HG03521 (cell line): ENCODE measurements around the gene RBM18.

ENCODE experiments used
- ATAC-seq: cut with Tn5 transposase; IDR thresholded peaks from one replicate; pipeline ENCODE4 v1.9.1; 2021; ENCODE audit warnings: mild to moderate bottlenecking, moderate library complexity; ENCODE audit not compliant: unreplicated experiment

RBM18 gene

DNA sequence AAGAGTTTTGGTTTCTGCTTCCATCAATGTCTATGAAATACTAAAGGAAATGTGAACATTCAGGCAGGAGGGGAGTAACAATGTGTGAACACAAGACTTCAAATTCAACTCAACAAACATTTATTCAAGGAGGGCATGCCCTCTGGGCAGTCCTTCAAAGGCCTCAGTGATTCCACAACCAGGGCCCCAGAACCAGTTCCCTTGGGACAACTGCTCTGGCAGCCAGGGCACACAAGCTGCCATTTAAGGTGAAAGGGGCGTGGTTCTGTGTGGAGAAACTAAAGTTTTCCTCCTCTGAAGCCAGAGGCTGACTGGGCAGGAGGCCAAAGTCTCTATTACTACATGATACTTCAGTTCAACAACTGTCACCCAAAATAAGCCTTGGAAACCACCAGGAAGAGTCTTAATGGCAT, 3.2 kb downstream of the RBM18 start:
- no peak for ATAC-seq

DNA sequence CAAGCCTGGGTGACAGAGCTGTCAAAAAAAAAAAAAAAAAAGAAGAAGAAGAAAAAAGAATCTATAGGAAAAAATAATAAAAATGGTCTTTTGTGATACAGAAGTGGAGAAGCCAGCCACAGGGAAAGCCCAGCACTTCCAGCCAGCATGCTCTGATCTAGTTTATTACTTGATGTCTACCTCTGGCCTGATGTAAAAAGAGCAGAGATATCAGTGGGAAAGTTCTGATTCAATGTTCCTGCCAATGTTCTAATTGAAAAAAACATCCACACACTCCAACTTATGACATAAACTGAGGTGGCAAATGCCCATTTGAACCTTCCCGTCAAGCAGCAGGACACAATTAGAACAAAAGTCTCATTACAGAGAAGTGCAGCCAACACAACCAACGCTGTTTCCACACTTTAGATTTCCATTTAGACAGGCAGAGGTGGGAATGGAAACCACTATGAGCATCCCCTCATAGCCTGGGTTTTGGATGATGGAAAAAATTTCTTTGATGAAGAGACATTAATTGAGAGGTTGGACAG, 5.7 kb downstream of the RBM18 start:
- no peak for ATAC-seq

DNA sequence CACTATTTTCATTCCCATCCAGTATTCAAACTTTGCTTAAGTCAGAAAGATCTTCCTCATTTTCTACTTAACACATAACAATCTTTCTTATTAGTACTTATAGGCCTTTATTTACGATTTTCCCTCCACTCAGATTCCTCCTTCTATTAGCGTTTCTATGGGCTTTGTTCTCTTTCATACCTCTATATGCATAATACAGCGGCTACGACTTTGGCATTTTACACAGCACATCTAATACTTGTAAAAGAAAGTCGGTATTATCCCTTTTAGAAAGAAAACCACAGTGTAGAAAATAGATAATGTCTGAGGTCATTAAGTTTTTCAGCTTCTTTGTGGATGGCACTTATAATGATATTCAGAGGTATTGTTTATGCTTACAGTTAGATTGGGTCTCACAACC, 8.4 kb downstream of the RBM18 start:
- ATAC-seq, result no peak

DNA sequence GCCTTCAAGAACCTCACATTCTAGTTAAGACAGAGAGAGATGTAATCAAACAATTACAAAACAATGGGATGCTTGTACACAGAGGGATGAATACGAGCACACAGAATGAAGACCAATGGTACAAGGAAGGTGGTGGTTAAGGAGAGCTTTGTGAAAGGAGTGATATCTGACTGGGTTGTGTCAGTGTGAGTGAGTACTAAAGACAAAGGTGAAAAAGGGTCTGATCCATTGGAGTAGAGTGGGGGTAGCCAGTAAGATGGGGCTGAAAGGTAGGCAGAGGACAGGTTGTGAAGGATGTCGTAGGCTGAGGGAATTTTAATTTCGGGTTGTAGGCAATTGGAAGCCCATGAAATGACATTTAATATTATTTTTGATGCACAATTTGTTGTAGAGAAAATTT, 9.9 kb downstream of the RBM18 start:
- ATAC-seq, result no peak

DNA sequence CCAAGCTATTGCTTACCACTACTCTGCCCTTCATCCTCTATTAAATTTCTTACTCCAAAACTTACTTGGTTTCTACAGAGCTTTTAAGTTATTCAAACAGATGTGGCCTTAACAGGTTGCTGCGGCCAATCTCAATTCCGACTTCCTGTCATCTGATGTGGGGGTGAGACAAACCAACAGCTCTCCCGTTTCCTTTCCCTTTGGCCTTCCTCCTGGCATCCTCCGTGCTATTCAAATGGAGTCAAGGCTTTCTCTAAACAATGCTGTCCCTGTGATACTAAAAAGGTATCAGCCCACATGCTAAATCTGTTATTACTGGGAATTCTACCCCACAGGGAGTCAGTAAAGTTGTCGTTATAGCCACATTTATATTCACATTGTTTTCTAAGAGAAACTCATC, 11.8 kb downstream of the RBM18 start:
- no peak for ATAC-seq

DNA sequence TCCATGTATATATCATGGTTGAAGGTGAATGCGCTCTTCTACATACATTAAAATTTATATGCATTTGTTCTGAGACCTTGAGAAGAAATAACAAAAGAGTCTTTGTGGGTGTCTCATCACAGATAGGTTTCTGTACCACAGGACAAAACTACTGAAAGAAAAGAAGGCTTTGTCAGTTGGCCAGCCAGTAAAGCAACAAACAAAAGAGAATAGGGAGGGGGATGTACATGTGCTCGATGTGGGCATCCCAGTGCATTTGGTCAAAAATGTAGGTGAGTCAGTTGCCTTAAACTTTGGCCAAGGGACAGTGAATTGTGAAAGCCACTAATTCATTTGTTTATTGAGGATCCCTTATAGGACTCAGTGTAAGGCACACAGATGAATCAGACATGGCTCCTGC, 13.3 kb downstream of the RBM18 start:
- no peak for ATAC-seq

DNA sequence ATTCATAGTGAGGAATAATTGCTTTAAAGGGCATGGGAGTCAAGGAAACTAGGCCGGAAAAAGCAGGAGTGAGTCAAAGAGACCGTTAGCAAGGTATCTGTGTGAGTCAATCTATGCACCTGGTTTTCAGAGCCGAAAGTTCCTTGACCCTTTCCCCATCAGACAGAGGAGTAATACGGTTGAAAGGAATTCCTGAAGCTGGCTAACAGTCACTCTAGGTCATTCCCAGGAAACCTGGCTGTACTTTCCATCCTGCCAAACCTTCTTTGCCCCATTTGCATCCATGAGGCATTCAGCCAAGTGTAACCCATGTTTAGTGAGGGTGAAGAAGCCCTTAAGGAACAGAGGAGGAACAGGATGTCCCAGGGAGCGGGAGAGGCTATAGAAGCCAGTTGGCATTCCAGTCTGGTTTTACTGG, 16.2 kb downstream of the RBM18 start:
- no peak for ATAC-seq

DNA sequence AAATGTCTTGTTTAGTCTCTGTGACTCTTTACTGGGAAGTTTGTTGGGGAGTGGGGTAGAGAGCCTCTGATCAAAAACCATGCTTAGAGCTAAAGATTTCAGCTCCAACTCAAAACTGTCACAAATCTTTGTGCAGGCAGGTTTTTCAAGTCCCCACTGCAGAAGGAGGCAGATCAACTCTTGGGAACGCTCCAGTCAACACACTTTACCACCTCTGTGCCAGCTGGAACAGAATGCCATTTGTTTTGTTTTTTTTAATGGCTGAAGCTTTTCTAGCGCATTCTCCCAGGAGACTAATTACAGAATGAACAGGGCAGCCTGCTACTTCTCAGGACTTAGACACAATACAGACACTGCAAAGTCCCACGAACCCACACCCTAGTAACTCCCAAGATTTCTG, 18.0 kb downstream of the RBM18 start:
- ATAC-seq, result no peak

DNA sequence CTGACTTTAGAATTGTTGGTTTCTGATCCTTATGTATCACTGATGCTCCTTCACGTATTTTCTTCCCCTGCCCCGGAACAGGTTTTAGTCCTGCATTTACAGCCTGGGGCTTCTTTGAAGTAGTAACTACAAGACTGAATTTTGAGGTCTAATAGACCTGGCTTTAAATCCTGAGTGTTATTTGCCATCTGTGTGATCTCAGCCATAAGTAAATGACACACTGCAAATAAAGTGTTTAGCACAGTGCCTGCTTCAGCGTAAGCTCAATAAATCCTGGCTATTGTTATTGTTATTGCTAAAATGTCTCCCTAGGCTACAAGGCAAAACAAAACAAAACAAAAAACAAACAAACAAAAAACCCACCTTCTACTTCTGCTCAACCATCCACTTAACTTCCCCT, 20.3 kb downstream of the RBM18 start:
- ATAC-seq, result no peak

DNA sequence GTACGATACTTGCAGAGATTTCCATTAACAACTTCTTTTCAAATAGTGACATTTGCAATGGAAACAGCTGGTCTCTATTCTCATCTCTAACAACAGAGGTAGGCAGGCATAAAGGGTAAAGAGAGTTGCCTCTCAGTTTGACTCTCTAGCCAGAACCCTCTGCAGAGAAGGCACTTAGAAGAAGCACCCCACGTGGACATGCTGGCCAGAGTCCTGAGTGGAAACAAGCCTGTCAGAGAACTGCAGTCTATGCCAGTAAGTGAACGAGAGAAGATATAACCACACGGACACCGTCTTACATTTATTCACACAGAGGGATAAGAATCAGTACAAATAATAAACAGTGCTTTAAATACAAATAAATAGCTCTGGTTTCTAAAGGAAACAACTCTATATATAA, 24.9 kb downstream of the RBM18 start:
- no peak for ATAC-seq

DNA sequence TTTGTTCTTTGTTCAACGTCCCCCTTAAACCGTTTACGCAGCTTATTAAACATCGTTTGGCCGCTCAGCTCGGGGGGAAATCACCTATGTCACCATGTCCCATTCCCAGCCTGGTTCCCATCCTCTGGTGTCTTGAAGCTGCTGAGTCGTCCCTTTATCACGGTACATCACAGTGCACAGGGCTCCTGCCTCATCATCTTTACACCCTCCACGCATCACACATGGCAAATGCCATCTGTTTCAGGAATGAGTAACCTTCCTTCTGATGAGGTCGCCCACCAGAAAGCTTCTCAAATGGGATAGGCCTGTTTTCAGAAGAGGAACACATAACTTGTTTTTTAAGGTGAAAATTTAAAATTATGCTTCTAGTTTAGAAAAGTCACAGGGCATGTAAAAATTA, 28.0 kb downstream of the RBM18 start:
- no peak for ATAC-seq

DNA sequence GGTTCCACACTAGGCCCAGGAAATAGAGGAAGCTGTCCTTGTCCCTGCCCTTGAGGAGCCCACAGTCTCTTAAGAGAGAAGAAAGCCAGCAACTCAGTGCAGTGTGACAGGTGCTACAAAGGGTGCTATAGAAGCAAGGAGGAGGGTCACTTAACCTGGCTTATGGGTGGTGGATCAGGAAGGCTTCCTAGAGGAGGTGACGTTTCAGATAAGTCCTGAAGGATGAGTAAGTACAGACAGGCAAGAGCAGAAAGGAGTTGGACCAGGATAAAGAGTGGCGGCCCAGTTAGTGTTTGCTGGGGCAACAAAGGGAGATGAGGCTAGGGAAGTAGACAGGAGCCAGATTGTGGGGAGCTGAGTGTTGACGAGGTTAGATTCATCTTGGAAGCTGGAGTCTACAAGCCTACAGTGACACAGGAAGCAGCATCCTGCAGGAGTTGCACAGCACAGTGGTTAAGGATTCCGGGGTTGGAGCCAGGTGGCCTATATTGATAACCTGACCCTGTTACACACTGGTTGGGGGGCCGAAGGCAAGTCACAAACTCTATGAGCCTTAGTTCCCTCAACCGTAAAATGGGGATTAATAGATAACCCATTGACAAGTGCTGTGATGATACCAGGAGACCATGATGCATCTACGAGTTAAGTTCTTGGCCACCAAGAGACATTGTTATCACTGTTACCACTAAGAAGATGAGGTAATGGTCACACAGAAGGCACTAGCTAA, 30.5 kb downstream of the RBM18 start:
- ATAC-seq, result no peak

DNA sequence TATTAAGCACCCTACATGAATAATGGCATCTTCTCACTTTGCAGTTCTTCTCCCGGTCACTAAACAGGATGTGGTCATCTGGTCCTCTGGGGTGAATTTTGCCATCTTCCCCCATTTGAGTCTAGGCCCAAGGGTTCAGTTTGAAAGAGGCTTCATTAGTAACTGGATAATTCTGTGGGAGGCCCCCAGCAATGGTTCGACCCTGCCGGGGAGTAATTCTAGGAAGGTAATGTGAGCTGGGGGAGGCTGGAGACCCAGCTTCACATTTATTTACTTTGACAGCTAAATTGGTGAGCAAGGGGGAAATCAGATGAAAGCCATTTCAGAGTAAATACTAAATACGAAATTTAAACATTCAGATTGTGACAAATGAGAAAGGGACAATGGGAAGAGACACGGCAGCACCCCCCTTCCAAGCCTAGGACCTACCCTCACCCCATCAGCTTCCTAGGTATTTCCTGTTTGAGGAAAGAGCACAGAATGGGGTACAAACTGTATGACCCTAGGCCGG, 31.8 kb downstream of the RBM18 start:
- no peak for ATAC-seq

DNA sequence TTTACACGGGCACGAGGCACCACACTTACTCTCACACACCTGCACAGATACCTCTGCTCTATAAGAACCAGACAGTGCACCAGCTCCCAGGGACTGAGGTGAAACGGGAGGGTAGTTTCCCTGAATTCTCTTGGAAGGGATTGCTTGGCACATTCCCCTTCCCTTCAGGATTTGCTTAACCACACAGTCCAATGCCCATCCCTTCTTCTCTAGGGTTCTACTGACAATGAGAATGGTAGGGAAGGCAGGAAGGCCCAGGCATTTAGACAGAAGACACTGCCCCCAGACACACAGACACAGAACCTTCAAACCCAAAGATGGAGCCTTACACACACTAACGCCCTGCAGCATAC, 35.2 kb downstream of the RBM18 start:
- ATAC-seq, result no peak

DNA sequence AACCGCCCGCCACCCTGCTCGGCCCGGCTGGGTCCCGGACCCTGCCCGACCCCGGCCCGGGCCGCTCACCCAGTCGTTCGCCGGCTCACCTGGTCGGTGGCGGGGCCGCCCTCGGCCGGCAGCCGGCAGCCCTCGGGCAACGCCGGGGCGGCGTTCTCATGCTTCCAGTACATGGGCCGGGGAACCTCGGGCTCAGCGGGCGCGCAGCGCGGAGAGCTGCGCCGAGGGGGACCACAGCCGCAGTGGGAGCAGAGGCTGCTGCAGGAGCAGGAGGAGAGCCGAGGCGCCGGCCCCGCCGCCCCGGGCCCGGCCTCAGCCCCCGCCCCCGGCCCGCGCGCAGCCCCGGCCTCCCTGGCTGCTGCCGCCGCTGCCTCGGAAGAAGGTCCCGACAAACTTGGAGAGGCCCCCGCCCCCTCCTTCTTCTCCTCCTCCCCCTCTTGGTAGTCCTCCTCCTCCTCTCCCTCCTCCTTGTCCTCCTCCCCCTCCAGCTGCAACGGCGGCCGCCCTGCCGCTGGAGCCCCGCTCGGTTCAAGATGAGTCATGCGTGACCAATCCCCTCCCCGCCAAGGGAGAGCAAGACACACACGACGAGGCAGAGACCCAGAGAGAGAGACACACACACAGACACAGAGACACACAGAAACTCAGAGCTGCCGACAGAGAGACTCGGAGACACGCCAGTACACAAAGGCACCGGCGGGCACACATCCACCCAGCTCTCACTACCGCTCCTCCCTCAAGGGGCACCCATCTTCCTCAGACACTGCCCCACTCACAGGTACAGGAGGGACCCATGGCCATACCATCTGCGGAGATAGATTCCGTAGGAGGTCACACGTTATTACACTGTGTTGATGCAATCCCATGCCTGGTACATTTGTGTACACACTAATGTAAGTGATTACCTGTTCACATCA, 35.8 kb downstream of the RBM18 start, which contains the start of gene LHX6:
Gene LHX6, minus strand, starts transcription at position 390 of the 917 bp plus-strand sequence. Its CDS starts 217 bp downstream, at position 173.
- ATAC-seq, result no peak

DNA sequence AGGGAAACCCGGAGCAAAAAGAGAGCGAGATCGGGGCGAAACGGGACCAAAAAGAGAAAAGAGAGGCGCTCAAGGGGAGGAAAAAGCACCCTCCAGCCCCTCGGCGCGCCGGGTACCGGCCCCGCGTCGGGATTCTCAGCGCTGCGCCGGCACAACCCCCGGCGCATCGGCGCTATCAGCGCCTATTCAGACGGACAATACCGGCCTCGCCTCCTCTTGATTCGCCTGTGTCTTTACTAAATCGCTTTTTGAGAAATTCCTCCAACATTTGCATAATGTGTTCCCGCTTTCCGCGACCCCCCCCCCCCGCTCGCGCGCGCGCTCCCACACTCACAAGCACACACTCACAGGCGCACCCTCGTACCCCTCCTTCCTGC, 36.5 kb downstream of the RBM18 start:
- ATAC-seq, result no peak

DNA sequence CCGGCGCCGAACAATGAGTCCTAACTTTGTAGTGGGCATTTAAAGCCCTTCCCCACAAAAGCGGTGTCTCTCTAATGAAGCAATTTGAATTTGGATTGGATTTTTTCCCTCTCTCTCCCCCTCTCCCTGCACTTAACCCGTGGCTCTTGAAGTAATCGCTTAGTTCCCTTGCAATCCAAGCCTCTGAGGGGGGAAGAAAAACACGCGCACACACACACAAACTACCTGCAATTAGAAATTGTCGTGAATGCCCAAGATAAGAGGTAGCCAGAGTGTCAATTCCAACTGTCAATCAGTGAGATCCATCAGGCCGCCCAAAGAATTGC, 37.1 kb downstream of the RBM18 start:
- ATAC-seq, result no peak

DNA sequence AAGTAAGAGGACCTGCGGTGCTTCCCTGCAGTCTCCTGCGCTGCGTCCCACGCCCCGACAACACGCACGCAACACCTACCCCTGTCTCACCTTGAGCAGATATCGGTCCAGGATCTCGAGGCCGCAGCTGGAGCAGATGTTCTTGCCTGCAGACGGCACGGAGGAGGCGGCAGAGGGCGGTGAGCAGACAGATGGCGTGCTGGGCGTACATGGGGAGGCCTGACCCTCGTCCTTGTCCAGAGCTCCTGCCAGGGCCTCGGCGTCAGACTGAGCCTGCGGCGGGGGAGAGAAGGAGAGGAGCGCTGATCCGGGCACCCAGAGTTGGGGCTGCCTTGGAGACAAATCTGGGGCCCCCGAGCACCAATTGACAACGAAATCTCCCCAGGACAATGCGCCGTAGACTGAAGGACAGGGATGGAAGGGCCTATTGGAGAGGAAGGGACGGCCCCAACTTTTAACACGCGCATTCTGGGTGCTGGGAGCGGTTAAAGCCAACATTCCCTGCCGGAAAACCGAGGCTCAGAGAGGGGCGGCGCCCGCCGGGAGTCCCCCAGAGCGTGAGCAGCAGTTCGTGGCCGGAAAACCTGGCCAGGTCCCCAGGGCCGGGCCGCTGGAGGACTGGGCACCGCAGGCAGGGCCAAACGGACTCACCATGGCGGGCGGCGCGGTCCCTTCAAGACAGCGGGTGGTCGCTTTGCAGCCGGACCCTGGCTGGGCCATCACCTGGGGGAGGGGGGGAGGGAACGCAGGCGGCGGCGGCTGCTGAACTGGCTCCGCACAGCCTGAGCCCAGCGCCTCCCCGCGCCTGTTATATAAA, 37.7 kb downstream of the RBM18 start:
- no peak for ATAC-seq

DNA sequence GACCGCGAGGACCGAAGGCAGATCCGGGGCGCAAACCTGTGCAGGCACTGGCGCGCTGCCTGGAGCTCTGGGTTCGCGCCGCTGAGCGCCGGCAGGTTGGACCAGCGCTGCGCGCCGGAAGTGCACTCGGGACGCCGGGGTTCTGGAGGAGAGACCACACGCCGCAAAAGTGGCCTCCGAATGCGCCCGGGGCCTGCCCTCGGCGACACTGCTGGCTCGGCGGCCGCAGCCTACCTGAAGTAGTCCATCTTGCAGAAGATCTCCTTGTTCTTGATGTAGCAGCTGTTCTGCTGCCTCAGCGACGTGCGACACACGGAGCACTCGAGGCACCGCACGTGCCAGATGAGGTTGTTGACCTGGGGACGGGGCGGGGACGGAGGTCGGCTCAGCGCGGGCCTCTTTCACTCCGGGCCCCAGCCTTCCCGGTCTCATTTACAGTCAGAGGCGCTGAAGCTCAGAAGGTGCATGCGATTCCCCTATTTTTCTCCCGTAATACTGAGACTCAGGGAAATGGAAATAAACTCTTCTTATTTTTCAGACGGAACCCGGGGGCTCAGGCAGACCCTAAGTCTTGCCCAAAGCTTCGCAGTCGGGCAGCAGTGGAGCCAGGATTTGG, 38.4 kb downstream of the RBM18 start:
- no peak for ATAC-seq

DNA sequence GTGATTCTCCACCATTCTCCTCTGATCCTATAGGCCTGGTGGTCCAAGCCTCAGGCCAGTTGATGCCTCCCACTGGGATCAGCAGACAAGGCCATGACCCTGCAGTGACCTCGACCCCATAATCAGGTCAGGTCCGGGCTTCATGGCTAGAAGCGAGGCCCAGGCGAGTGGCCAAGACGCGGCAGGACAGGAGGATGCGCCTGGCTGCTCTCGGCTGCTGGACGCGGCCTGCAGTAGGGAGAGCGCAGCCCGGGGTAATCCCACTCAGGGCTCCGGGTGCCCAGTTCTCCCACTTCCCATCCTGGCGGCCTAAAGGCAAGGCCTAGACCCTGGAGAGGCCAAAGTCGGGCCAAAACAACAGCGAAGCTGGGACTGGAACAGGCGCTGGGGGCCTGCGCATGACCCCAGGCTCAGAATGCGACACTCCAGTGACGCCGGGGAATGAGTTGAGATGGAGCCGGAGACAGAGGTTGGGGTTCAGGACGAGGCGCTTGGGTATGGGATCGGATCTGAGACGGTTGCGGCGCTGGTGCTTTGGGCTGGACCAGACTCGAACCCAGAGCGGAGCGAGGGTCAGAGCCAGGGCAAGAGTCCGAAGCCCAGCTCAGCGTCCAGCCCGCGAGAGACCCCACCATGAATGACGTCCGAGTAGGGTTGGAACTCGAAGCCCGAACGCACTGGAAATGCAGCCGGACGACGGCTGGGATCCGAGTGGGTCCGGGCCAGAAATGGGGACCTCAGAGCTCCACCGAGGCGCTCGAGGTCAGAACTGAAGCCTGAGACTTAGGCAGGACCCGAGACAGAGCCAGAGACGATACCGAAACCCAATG, 39.1 kb downstream of the RBM18 start:
- ATAC-seq, result no peak
